Measurements from ENCODE around the gene PGM2L1.
"Not testable (repeated sequence)": the region's sequence is repeated elsewhere in the genome, so short reads cannot be mapped to it uniquely, and the experiment has no call there.

Gene PGM2L1

GRCh38 chr11:74332291-74332690 is 65.9 kb downstream of the PGM2L1 start:
- DNase-seq = no peak

- not testable (repeated sequence) for DNase-seq
Observed at GRCh38 chr11:74331000-74331399, 67.2 kb downstream of the PGM2L1 start.

GRCh38 chr11:74330075-74330858 is 68.0 kb downstream of the PGM2L1 start:
- DNase-seq = no peak

GRCh38 chr11:74327076-74327475 is 71.2 kb downstream of the PGM2L1 start:
- no peak for DNase-seq

GRCh38 chr11:74326665-74327064 is 71.6 kb downstream of the PGM2L1 start:
- DNase-seq = no peak

- no peak for DNase-seq
Observed at GRCh38 chr11:74325649-74326645, 72.3 kb downstream of the PGM2L1 start.

- no peak for DNase-seq
Observed at GRCh38 chr11:74322667-74323066, 75.6 kb downstream of the PGM2L1 start.

GRCh38 chr11:74321487-74322188 is 76.6 kb downstream of the PGM2L1 start:
- no peak for DNase-seq

GRCh38 chr11:74320538-74320937 is 77.7 kb downstream of the PGM2L1 start:
- no peak for DNase-seq

GRCh38 chr11:74319139-74319816 is 79.0 kb downstream of the PGM2L1 start:
- DNase-seq = no peak

GRCh38 chr11:74318241-74318932 is 79.8 kb downstream of the PGM2L1 start:
- DNase-seq = no peak

GRCh38 chr11:74316772-74317505 is 81.3 kb downstream of the PGM2L1 start:
- DNase-seq = no peak

GRCh38 chr11:74312326-74312725 is 85.9 kb downstream of the PGM2L1 start:
- DNase-seq = no peak

GRCh38 chr11:74311352-74311926 is 86.8 kb downstream of the PGM2L1 start, which contains the start of gene P4HA3:
Gene P4HA3, minus strand, starts transcription at chr11:74311640. Its CDS starts 29 bp downstream, at chr11:74311611.
- DNase-seq = peak; percentile 84

- no peak for DNase-seq
Observed at GRCh38 chr11:74310857-74311256, 87.4 kb downstream of the PGM2L1 start.

- DNase-seq = no peak
Observed at GRCh38 chr11:74307434-74307833, 90.8 kb downstream of the PGM2L1 start.

- no peak for DNase-seq
Observed at GRCh38 chr11:74306435-74307175, 91.6 kb downstream of the PGM2L1 start.

- no peak for DNase-seq
Observed at GRCh38 chr11:74299015-74299414, 99.2 kb downstream of the PGM2L1 start.

GRCh38 chr11:74297484-74297883 is 100.7 kb downstream of the PGM2L1 start:
- DNase-seq = no peak

- DNase-seq = no peak
Observed at GRCh38 chr11:74288911-74289310, 109.3 kb downstream of the PGM2L1 start.

All from activated CD8-positive, alpha-beta memory T cell treated with anti-CD3 and anti-CD28 coated beads, Interleukin-2, amount 50 U/mL, for 48 hours (primary cell).